ENCODE measurements around the gene WWOX.

WWOX gene

DNA sequence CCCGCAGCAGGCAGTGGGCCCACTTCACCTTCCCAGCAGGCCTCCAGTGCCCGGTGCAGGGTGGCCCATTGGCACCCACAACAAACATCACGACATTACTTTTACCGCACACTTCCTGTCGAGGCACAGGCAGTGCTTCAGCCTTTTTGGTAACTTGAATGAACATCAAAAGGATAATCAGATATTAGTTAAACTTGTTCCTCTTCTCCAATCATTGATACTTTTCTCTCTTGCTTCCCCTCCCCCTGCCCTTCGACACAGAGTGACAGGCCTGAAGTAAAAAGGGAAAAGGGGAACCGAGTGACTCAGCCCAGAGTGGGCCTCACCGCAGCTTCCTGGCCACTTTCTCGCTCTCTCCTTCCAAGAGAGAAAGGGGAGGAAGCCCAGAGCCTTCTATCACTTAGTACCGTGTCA is 994.1 kb downstream of the WWOX start:
- DNase-seq (ENCODE audit: low read depth in 2 of 2) = peak in 1 of 2 donors; percentile 42

DNA sequence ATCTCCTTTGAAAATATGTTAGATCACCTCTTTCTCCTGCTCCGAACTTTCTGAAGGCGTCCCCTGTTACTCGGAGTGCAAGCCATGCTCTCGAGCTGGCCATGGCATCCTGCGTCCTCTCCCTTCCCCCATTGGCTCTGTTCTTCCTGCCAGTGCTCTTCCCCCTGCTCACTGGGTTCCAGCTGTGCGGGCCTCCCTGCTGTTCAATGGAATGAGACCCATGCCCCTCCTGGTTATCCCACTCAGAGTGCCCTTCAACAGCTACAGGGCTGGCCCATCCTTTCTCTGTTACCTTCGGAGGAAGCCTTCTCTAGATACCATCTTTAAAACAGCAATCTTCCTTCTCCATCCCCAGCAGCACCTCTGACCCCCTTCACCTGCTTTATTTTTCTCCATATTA is 996.8 kb downstream of the WWOX start:
- no peak for DNase-seq (ENCODE audit: low read depth in 2 of 2)

DNA sequence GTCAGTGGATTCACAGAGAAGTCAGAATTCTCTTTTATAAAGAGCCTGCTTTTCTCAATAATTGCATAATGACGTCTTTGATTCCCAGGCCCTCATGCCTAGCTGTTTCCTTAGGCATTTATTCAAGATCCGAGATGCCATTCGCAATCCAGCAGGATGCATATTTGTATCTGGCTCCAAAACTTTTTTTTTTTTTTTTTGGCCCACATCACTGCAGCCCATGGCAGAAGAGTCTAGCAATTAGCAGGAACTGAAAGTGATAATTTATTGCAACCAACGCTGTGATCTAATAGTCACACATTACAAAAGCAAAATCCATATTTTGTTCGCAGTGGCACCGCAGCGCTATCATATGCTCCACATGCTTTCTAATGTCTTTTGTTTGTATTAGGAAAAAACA is 997.7 kb downstream of the WWOX start:
- no peak for DNase-seq (ENCODE audit: low read depth in 2 of 2)

- DNase-seq (ENCODE audit: low read depth in 2 of 2) = no peak
Measured at GRCh38 chr16:79097771-79098170, 998.3 kb downstream of the WWOX start.

DNA sequence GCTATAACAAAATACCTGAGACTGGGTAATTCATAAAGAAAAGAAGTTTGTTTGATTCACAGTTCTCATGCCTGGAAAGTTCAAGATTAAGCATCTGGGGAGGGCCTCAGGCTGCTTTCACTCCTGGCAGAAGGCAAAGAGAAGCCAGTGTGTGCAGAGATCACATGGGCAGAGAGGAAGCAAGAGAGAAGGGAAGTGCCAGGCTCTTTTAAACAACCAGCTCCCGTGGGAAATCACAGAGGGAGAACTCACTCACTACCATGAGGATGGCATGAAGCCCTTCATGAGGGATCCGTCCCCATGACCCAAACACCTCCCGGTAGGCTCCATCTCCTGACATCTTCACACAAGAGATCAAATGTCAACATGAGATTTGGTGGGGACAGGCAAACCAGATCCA is 999.5 kb downstream of the WWOX start:
- no peak for DNase-seq (ENCODE audit: low read depth in 2 of 2)

GRCh38 chr16:79099716-79100115 is 1000.3 kb downstream of the WWOX start:
- DNase-seq (ENCODE audit: low read depth in 2 of 2) = no peak

- DNase-seq (ENCODE audit: low read depth in 2 of 2) = no peak
Measured at GRCh38 chr16:79100447-79100846, 1001.0 kb downstream of the WWOX start.

GRCh38 chr16:79101491-79101890 is 1002.0 kb downstream of the WWOX start:
- no peak for DNase-seq (ENCODE audit: low read depth in 2 of 2)

DNA sequence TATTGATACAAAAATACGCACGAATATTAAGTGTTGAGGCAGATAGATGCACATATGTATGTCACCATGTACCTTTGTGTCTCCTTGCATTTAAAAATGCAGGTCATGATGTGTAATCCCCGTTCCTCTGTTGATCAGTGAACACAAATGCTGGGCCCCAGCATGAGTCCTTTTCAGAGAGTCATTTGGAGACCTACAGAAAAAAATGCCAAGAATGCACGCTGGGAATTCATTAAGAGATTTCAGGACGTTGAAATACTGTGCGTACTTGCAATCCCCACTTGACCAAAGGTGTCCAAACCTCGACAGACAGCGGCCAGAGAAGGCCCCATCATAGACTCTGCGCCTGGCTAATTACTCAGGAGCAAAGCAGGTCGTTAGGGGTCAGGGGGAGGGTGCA is 1005.1 kb downstream of the WWOX start:
- DNase-seq (ENCODE audit: low read depth in 2 of 2) = no peak

DNA sequence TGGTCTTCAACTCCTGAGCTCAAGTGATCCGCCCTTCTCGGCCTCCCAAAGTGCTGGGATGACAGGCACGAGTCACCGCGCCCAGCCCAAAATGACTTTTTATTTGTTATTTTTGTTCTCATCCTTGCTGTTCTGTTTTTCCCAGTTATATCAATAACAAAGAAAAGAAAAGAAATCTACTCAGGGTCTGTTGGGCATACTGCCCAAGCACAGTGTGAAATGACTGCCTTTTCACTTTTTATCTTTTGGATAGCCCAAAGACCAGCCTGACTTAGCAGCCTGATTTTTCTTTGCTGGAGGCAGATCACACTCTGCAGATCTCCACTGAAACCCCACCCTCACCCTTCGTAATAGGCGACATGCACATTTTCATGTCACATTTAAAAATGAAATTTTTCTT is 1007.8 kb downstream of the WWOX start:
- no peak for DNase-seq (ENCODE audit: low read depth in 2 of 2)

DNA sequence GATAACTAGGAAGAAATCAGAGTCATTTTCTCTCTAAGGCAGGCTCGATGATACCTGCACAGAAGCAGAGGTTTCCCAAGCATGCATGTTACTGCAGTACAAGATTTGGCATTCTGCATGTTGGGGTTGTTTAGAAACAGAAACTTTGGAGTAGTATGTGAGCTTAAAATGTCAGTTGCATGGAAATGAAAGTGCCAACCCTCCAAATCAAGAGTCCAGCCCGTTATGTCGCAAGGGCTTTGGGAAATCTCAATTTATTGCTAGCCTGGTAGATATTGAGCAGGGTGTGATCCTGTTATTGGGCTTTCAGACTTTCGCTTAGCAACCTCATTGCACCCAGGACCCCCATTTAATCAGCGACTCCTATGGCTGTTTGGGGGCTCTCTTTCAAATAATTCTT is 1010.3 kb downstream of the WWOX start:
- no peak for DNase-seq (ENCODE audit: low read depth in 2 of 2)

GRCh38 chr16:79110242-79110641 is 1010.8 kb downstream of the WWOX start:
- DNase-seq (ENCODE audit: low read depth in 2 of 2) = no peak

DNA sequence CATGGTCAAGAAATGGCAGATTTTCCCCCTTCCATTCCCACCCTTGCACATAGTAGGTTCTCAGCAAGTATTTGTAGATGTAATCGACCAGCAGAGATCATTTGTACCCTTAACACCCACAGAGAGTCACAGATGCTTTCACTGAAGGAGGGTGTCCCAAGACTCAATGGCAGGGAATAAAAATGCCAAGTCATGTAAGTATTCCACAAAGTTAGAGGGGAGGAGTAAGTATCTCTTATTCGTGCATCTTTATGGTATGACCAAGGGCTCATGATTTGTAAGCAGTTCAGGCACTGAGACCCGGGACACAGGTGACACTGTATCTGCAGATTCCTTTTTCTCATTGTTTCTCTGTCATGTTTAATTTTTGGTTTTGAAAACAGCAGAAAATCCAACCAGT is 1011.5 kb downstream of the WWOX start:
- DNase-seq (ENCODE audit: low read depth in 2 of 2) = no peak

DNA sequence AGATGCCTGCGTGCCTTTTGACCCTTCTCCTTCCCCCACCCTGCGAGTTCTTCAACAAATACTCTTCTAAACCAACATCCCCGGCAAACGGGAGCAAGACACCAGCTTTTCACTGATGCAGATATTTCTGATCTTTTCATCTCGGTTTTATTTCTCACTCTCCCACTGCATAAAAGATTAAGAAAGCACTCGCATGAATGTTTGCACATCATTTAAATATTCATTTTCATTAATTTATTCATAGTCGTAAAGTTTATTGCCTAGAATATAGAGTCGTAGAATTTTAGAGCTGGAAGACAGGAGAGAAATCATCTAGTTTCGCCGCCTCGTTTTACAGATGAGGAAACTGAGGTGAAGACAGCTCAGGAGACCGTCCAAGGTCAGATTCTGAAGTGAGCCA is 1013.0 kb downstream of the WWOX start:
- DNase-seq (ENCODE audit: low read depth in 2 of 2) = no peak

- DNase-seq (ENCODE audit: low read depth in 2 of 2) = no peak
Measured at GRCh38 chr16:79113826-79114225, 1014.4 kb downstream of the WWOX start.

GRCh38 chr16:79114759-79115158 is 1015.3 kb downstream of the WWOX start:
- DNase-seq (ENCODE audit: low read depth in 2 of 2) = no peak

DNA sequence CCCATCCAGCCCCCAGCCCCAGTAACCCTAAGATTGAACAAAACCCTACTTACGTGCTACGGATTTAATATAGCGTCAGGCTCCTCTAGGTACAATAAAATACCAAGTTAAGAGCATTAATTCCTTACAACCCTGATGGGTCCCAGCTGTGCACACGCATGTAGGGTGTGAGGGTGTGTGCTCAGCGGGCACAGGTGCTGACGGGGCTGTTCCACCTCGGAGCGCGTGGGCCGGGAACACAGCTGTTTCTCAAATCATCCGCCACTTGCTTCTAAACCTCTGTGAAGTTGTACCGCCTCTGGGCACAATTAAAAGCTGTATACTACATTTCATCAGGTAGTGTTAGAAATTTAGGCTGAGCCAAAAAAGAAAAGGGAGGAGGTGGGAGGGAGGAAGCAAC is 1022.5 kb downstream of the WWOX start:
- no peak for DNase-seq (ENCODE audit: low read depth in 2 of 2)

DNA sequence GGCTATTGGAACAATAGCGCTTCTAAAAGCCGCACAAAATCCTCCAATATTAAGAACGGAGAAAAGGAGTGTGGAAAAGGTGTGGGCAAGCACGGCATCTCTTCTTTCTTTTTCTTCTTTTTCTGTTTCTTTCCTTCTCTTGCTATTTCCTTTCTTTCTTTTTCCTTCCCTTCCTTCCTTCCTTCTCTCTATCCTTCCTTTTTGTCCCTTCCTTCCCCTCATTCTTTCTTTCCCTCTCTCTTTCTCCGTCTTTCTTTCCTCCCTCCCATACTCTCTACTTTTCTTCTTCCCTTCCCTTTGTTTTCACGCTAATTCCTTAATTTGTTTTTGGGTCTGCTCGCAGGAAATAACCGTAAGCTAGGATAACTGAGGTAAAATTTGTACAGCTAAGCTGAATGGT is 1022.9 kb downstream of the WWOX start:
- DNase-seq (ENCODE audit: low read depth in 2 of 2) = no peak

GRCh38 chr16:79124016-79124756 is 1024.7 kb downstream of the WWOX start:
- DNase-seq (ENCODE audit: low read depth in 2 of 2) = no peak

- no peak for DNase-seq (ENCODE audit: low read depth in 2 of 2)
Measured at GRCh38 chr16:79127766-79128165, 1028.3 kb downstream of the WWOX start.

DNA sequence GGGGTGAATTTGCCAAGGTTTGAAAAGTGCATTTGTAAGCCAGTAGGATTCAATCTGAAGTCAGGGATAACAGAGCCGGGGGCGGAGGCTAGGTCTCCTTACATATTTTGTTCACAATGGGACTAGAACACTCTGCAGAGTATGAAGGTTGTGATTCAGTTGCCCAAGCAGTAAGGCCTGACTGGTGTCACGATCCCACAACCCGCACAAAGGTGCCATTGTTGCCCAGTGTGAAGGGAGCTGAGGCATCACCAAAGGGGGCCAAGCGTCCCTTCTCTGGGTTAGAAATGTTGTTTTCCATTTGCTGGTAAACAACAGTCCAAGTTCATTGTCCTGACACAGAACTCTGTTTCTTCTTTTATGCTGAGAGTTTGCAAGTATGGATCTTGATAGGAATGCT is 1029.3 kb downstream of the WWOX start:
- no peak for DNase-seq (ENCODE audit: low read depth in 2 of 2)

DNA sequence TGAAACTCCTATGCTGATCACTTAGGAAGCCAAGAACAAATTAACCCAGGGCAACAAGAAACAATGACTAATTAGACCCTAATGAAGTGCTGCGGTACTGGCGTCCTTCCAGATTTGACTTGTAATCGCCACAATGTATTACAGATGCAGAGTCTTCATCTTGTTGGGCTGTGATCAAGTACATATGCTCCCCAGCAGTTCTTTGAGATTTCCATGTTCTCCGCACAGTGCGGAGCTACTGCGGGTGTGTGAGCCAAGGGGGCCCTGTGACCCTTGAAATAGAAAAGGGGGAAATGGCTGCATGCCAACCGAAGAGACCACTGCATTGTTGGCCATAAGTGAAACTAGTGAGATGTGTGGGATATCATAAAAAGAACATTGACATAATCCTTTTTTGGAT is 1031.2 kb downstream of the WWOX start:
- DNase-seq (ENCODE audit: low read depth in 2 of 2) = no peak

DNA sequence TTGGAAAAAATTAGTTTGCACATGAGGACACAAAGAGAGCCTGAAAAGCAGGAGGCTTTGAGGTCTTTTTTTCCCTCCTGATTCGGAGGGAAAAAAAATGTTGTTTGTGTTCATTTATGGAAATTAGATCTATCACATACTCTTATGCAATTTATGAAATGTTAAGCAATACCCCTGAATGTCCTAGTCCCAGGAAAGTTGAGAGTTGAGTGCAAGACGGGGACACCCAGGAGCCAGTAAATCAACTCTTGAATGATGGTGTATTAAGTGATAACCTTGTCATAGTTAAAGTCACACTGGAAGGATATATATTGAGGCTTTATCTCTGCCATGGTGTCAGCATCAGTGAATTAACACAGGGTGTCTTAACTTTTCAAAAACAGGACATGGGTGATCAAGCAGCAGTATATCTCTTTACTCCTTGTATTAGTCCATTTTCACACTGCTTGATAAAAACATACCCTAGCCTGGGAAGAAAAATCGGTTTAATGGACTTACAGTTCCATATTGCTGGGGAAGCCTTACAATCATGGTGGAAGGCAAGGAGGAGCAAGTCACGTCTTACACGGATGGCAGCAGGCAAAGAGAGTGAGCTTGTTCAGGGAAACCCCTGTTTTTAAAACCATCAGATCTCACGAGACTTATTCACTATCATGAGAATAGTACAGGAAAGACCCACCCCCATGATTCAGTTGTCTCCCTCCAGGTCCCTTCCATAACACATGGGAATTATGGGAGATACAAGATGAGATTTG is 1032.0 kb downstream of the WWOX start:
- no peak for DNase-seq (ENCODE audit: low read depth in 2 of 2)

DNA sequence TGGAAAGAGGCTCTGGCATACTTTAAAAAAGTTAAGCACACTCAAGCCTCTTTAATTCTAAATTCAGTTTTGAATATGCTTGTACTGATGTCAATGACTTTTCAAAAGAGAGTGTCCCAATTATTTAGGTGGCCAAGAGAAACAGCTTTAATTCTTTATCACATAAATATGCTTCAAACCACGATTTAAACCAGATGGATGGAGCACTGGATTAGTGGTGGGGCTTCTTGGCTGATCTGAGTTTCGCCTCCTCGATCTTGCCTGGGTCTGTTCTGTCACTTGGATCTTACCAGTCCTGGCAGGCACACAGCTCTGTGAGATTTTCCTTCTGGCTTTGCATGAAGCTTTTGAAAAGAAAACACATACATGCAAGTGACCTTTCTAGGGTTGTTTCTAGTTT is 1033.2 kb downstream of the WWOX start:
- no peak for DNase-seq (ENCODE audit: low read depth in 2 of 2)
